Activated naive CD4-positive, alpha-beta T cell treated with anti-CD3 and anti-CD28 coated beads, Interleukin-2, amount 10 ng/mL, durations not matched to agents 7 days and 5 days (primary cell): ENCODE data around the gene JAKMIP2.

ENCODE experiments used
- CTCF ChIA-PET: fragments of 350-600 bp; sonication (Branson Sonifier 250); formaldehyde crosslinking; loops from one replicate; lab custom pipeline; 2021; ENCODE audit warnings: antibody characterized with exemption; lab: Charles Lee
- DNase-seq: peaks from one replicate; pipeline ENCODE4 v3.0.0-alpha.2; 2020
- H3K27ac Mint-ChIP-seq: one replicate; pipeline ENCODE4 v1.8.0; 2021; ENCODE audit warnings: mild to moderate bottlenecking, moderate library complexity, mixed read lengths
- H3K27me3 Mint-ChIP-seq: one replicate; pipeline ENCODE4 v1.8.0; 2021; ENCODE audit warnings: mild to moderate bottlenecking, mixed read lengths
- H3K36me3 Mint-ChIP-seq: one replicate; pipeline ENCODE4 v1.8.0; 2021; ENCODE audit warnings: mixed read lengths
- H3K4me1 Mint-ChIP-seq: one replicate; pipeline ENCODE4 v1.8.0; 2021; ENCODE audit warnings: mixed read lengths
- H3K4me3 Mint-ChIP-seq: one replicate; pipeline ENCODE4 v1.8.0; 2021; ENCODE audit warnings: mild to moderate bottlenecking, moderate library complexity, mixed read lengths
- H3K9me3 Mint-ChIP-seq: one replicate; pipeline ENCODE4 v1.8.0; 2021; ENCODE audit warnings: mixed read lengths

Gene JAKMIP2

DNA sequence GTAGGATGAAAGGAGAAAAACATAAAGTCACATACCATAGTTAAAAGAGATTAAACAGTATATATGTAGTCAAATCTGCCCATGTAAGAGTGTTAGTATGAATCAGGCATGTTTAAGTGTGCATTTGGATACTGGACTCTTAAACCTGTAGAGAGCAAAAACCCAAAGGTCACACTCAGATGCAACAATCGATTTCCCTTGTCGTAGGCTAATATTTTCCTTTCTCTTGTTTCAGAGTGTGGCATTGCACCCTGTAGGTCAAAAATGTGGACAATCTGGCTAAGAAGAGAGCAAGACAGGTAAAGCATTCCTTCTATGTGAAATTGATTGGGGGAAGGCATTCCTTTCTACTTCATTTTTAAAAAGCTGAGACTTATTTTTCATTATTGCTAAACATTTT, 8.9 kb downstream of the JAKMIP2 start:
- H3K4me3 Mint-ChIP-seq, result no peak overlapping the region
- H3K9me3 Mint-ChIP-seq, result no peaks in the 10 kb centered on the region
- H3K27me3 Mint-ChIP-seq, result no peaks in the 10 kb centered on the region
- no peak for DNase-seq
- no peaks in the 10 kb centered on the region for H3K36me3 Mint-ChIP-seq
- CTCF ChIA-PET, result no interaction called here
- H3K4me1 Mint-ChIP-seq, result no peaks in the 10 kb centered on the region
- no peak overlapping the region for H3K27ac Mint-ChIP-seq

DNA sequence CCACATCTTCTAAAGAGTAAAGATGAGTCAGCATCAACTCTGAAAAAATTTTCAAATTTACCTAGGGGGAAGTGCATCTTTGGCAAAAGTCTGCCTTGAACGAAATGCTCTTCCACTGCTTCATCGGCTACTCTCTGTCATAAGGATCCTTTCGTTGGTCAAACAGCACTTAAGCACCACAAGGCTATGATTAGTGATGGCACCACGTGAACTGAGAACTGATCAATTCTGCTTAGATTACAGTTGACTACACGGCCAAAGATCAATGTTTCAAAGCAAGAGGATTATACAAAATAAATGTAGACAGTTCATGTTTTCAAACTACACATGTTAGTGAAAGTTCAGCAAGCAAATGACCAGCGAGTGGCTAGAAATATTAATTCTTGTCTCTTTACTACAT, 9.4 kb downstream of the JAKMIP2 start:
- no peak overlapping the region for H3K27ac Mint-ChIP-seq
- H3K36me3 Mint-ChIP-seq, result no peaks in the 10 kb centered on the region
- H3K4me3 Mint-ChIP-seq, result no peak overlapping the region
- no peaks in the 10 kb centered on the region for H3K9me3 Mint-ChIP-seq
- no peaks in the 10 kb centered on the region for H3K27me3 Mint-ChIP-seq
- DNase-seq, result no peak
- CTCF ChIA-PET, result no interaction called here
- H3K4me1 Mint-ChIP-seq, result no peaks in the 10 kb centered on the region

DNA sequence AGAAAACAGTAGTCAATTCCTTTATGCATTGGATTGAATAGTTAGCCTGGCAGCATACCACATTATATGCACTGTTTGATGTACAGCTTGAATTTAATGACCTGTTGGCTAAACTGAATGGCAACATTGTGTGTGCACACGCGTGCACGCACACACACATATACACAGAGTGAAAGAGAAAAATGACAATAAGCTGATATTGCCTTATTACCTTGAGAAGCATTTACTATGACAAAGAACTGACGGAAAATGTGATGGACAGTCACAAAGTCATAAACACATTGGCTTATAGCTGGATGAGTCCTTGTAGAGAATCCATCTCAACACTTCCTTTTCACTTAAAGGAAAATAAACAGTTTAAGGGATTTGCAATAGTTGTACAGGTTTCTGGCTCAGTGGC, 15.5 kb downstream of the JAKMIP2 start:
- Mint-ChIP-seq H3K9me3 (no peaks in the 10 kb centered on the region), H3K36me3 (no peaks in the 10 kb centered on the region), H3K4me3 (no peak overlapping the region), H3K27me3 (no peaks in the 10 kb centered on the region), H3K27ac (no peak overlapping the region), H3K4me1 (no peaks in the 10 kb centered on the region)
- CTCF ChIA-PET, result no interaction called here
- DNase-seq, result no peak

DNA sequence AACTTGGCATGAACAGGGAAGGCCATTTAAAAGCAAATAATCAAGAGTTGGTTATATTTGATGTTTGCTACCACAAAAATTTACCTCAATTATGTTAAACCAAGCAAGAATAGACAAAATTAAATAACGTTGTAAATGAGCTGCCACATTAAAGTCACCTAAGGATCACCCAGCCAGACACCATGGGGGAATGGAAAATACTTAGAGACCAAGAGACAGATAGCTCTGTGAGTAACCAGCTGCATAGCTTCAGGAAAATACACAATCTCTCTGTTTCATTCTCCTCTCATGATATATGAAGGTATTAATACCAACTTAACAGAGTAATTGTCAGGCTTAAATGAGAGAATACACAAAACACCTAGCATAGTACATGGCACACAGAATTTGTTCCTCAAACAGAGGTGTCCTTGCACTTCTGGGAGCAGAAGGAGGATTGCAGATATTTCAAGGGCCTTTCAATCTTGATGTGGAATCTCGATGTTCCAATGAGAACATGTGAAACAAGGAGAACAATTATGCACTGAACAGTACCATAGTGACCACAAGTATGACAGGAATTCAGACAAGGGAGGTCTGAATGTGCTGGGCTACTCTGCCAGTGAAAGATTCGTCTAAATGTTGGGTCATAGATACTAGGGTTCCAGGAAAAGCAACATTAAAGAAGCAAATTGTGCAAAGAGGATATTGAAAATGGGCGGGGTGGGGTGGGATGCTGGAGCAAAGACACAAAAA, 18.6 kb downstream of the JAKMIP2 start:
- Mint-ChIP-seq H3K4me1 (no peaks in the 10 kb centered on the region), H3K9me3 (no peaks in the 10 kb centered on the region), H3K27ac (no peak overlapping the region), H3K4me3 (no peak overlapping the region), H3K27me3 (no peaks in the 10 kb centered on the region), H3K36me3 (no peaks in the 10 kb centered on the region)
- no peak for DNase-seq
- CTCF ChIA-PET, result no interaction called here

DNA sequence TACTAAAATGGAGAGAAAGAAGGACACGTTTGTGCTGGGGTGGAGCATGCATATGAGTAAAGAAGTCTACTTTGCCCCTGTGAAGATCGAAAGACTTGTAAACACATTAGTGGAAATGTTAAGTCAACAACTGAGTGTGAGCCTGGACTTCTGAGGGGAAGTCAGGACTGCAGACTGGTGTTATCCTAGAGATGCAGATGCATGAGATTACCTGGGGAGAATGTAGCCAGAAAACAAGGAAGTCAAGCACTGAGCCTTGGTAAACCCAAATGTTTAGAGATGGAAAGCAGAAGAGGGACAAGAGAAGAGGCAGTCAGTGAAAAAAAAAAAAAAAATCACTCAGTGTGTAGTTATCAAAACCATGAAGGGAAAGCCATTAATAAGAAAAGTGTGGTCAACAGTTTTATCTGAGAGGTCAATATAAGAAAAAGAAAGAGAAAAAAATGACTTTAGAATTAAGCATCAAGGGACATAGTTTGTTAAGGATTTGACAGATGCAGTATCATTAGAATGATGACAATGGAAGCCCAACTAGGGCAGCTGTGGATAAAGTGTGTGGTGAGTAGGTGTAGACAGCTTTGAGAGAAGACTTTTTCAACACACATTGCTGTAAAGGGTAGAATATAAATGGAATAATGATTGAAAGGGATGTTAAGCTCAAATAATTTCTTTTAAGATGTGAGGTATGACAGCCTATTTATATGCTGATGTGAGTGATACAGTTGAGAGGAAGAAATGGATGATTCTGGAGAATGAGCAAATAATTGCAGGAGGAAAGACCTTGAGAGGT, 22.2 kb downstream of the JAKMIP2 start:
- no peak overlapping the region for H3K27ac Mint-ChIP-seq
- no peak overlapping the region for H3K4me3 Mint-ChIP-seq
- DNase-seq, result no peak
- no peaks in the 10 kb centered on the region for H3K9me3 Mint-ChIP-seq
- H3K36me3 Mint-ChIP-seq, result no peaks in the 10 kb centered on the region
- H3K27me3 Mint-ChIP-seq, result no peaks in the 10 kb centered on the region
- CTCF ChIA-PET, result no interaction called here
- no peaks in the 10 kb centered on the region for H3K4me1 Mint-ChIP-seq

DNA sequence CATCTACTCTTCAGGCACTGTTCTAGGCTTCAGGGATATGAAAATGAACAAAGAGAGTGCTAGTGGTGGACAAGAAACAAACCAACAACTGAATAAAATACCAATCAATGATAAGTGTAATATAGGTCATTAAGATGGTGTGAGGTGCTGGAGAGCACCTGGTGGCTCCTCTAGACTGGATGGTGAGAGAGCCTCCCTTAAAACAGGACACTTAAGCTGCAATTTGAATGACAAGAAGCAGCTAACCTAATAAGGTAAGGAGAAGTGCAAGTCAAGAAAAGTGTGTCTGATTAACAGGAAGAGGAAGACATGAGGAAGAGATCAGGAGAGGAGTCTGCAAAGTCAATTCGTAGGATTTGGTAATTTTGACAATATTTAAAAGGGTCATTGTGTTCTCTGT, 23.1 kb downstream of the JAKMIP2 start:
- DNase-seq, result no peak
- Mint-ChIP-seq H3K27ac (no peak overlapping the region), H3K36me3 (no peaks in the 10 kb centered on the region), H3K27me3 (no peaks in the 10 kb centered on the region), H3K4me3 (no peak overlapping the region), H3K9me3 (no peaks in the 10 kb centered on the region), H3K4me1 (no peaks in the 10 kb centered on the region)
- CTCF ChIA-PET, result no interaction called here

DNA sequence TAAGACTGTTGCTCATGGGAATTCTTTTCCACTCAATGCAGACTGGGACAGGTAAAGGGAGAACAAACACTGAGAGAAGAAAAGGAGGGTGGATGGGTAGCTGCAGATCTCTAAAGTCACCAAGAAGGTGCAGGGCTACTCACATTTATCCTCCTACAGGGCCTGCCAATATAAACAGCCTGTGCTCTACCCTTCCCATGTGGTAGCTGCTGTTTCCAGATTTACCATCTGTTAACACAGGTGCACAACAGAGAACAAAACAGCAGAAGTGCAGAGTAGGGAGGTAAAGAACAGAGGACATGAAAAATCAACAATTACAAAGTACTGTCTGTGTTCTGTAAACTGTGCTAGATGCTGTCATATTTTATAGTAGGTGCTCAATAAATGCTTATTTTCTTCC, 26.0 kb downstream of the JAKMIP2 start:
- H3K9me3 Mint-ChIP-seq, result no peaks in the 10 kb centered on the region
- H3K4me3 Mint-ChIP-seq, result no peak overlapping the region
- H3K4me1 Mint-ChIP-seq, result no peaks in the 10 kb centered on the region
- no peak for DNase-seq
- CTCF ChIA-PET, result no interaction called here
- H3K27ac Mint-ChIP-seq, result no peak overlapping the region
- no peaks in the 10 kb centered on the region for H3K27me3 Mint-ChIP-seq
- H3K36me3 Mint-ChIP-seq, result no peaks in the 10 kb centered on the region

DNA sequence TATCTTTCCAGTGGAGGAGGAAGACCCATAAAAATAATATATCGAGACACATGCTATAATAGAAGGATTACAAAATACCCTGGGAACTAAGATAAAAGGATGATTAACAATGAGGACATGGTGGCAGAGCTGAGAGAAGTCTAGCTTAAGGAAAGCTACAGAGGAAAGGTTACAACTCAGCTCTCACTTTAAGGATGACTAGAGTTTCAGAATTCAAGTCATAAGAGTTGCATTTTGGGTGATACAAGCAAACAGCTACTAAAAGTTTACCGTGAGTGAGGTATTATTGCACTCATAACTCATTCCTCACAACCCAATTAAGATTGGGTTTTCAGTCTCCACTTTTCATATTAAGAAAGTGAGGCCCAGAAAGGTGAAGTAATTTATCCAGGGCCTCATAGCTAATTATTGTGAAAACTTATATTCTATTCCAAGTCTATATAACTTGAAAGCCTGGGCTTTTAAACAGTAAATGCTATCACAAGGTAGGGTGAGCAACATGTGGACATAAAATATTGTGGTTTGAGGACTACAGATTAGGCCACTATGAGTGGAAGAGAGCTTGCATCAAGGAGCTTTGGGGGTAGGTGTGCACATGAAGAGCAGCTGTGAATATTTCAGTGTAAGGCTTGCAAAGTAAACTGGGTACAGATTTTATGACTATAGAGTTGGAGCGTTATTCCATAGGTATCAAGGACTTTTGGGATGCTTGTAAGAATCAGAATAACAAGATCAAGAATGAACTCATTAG, 28.0 kb downstream of the JAKMIP2 start:
- H3K27me3 Mint-ChIP-seq, result no peaks in the 10 kb centered on the region
- H3K4me3 Mint-ChIP-seq, result no peak overlapping the region
- no peak for DNase-seq
- CTCF ChIA-PET, result no interaction called here
- no peak overlapping the region for H3K27ac Mint-ChIP-seq
- no peaks in the 10 kb centered on the region for H3K9me3 Mint-ChIP-seq
- no peaks in the 10 kb centered on the region for H3K4me1 Mint-ChIP-seq
- H3K36me3 Mint-ChIP-seq, result no peaks in the 10 kb centered on the region

DNA sequence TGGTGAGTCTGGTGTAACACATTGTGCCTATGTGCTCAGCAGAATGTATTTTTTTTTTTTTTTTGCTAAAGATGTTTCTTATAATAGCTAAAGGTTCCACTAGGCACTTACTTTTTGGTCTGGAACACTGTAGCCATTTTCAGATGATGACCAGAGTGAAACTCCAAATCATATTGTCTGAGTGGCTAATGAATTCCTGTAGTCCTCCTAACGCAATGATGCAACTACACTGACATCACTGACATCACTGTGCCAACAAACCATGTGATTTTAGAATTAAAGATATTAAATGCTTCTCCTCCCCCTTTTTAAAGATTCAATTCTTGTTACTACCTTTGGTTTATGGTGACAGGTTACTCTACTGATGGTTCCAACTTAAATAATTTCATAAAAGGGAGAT, 28.8 kb downstream of the JAKMIP2 start:
- Mint-ChIP-seq H3K4me3 (no peak overlapping the region), H3K27ac (no peak overlapping the region), H3K4me1 (no peaks in the 10 kb centered on the region), H3K27me3 (no peaks in the 10 kb centered on the region), H3K36me3 (no peaks in the 10 kb centered on the region), H3K9me3 (no peaks in the 10 kb centered on the region)
- DNase-seq, result no peak
- CTCF ChIA-PET, result no interaction called here

DNA sequence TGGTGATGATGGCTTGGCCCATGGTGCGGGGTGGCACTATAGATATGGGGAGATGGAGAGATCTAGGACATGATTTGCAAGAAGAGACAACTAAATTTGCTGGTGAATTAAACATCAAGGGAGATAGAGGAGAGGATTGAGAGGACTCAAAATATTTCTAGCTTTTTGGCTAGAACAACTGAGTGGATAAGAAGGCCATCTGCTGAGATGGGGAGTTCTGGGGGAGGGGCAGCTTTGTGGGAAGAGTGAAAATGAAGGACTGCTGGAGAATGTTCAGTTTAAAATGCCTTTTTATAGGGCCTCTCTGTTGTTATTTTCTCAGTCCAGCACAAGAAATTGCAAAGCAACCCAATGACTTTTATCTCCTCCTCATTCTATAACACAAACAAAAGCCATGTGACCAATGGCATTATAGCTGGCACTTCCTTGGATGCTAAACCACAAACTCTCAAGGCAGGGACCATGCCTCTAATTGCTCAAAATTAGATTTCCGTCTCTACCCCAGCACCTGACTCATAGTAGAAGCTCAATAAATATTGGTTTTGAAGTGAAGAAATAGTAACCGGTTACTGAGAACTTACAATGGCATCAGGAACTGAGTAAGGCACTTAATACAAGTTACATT, 29.8 kb downstream of the JAKMIP2 start:
- CTCF ChIA-PET, result no interaction called here
- no peak for DNase-seq
- Mint-ChIP-seq H3K27me3 (no peaks in the 10 kb centered on the region), H3K36me3 (no peaks in the 10 kb centered on the region), H3K4me1 (no peaks in the 10 kb centered on the region), H3K27ac (no peak overlapping the region), H3K4me3 (no peak overlapping the region), H3K9me3 (no peaks in the 10 kb centered on the region)

DNA sequence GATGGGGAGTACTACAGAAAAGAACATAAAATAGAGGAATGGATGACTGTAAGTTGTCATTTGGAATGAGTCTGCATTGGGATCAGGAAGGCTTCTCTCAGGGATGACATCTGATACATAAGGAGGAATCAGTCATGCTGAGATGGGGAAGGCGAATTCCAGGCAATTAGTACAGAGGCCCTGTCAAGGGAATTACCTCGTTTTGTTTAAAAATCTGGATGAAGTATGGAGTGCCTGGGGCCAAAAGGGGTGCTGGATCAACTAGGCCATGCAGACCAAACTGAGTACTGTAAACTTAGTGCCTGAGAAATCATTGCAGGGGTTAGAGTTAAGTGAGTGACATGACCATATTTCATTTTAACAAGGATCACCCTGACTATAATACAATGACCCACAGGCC, 30.5 kb downstream of the JAKMIP2 start:
- DNase-seq, result no peak
- CTCF ChIA-PET, result no interaction called here
- H3K9me3 Mint-ChIP-seq, result no peaks in the 10 kb centered on the region
- H3K4me3 Mint-ChIP-seq, result no peak overlapping the region
- H3K27me3 Mint-ChIP-seq, result no peaks in the 10 kb centered on the region
- no peaks in the 10 kb centered on the region for H3K36me3 Mint-ChIP-seq
- H3K4me1 Mint-ChIP-seq, result no peaks in the 10 kb centered on the region
- no peak overlapping the region for H3K27ac Mint-ChIP-seq

DNA sequence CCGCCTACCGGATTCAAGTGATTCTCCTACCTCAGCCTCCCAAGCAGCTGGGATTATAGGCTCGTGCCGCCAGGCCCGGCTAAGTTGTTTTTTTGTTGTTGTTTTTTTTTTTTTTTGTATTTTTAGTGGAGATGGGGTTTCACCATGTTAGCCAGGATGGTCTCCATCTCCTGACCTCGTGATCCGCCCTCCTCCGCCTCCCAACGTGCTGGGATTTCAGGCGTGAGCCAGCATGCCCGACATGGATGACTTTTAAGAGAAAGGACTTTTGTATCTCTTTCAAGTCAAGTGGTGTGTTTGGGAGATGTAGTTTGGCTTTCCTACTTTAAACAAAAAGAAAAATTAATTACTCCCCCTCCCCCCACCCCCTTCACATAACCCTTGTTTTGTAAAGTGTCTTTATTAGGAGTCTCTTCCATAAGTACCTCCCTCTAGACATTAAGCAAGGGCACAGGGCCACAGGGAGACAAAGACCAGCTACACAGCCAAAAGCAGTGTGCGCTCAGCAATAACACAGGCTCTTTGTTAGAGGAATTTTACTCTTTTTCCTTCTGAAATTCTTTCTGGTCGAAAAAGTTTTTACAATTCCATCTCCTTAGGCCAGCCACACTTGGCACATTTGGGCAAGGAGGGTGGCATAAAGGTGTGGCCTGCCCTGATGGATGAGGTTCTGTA, 31.2 kb downstream of the JAKMIP2 start:
- H3K27me3 Mint-ChIP-seq, result no peaks in the 10 kb centered on the region
- no peak for DNase-seq
- CTCF ChIA-PET, result no interaction called here
- H3K36me3 Mint-ChIP-seq, result no peaks in the 10 kb centered on the region
- no peak overlapping the region for H3K27ac Mint-ChIP-seq
- no peak overlapping the region for H3K4me3 Mint-ChIP-seq
- H3K4me1 Mint-ChIP-seq, result no peaks in the 10 kb centered on the region
- H3K9me3 Mint-ChIP-seq, result no peaks in the 10 kb centered on the region

DNA sequence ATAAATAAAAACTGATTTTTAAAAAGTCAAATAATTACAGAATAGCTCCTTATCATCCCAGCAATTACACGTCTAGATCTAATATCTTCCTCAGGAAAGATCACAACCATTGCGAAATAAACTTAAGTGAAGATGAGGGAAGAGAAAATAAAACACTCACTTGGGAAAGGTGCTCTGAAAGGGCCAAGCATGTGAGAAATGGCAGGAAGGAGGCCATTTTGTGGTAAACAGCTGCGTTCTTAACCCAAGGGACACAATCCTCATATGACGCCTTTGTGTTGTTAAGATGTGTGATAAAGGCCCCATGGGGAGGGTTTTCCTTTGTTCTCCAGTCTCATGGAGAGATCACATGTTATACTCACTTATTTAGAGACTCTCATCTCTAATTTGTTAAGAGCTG, 32.5 kb downstream of the JAKMIP2 start:
- Mint-ChIP-seq H3K36me3 (no peaks in the 10 kb centered on the region), H3K4me3 (no peak overlapping the region), H3K27me3 (no peaks in the 10 kb centered on the region), H3K4me1 (no peaks in the 10 kb centered on the region), H3K27ac (no peak overlapping the region), H3K9me3 (no peaks in the 10 kb centered on the region)
- no peak for DNase-seq
- CTCF ChIA-PET, result no interaction called here

DNA sequence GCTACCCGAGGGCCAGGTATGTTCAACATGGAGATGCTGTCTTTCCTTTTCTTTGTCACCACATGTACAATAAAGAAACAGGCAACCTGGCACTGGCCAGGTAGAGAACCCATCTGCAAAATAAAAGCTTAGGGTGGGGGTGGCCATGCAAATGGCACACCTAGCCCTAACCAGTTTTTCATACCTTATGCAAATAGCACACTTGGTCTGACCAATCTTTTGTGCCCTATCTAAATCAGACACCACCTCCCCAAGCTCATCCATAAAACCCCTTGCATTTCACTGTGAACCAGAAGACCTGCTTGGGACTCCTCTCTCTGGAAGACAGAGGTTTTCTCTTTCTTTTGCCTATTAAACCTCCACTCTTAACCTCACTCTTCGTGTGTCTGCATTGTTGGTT, 33.9 kb downstream of the JAKMIP2 start:
- H3K36me3 Mint-ChIP-seq, result no peaks in the 10 kb centered on the region
- H3K27ac Mint-ChIP-seq, result no peak overlapping the region
- H3K9me3 Mint-ChIP-seq, result no peaks in the 10 kb centered on the region
- CTCF ChIA-PET, result no interaction called here
- H3K4me3 Mint-ChIP-seq, result no peak overlapping the region
- no peaks in the 10 kb centered on the region for H3K27me3 Mint-ChIP-seq
- no peak for DNase-seq
- no peaks in the 10 kb centered on the region for H3K4me1 Mint-ChIP-seq
